Loucy (cell line): ENCODE data around the gene MEGF6.

Source experiments
- CTCF ChIP-seq: fragments of 200-600 bp; sonication (generic); conservative IDR thresholded peaks from 2 replicates; pipeline ENCODE4 v1.5.1; 2014; ENCODE audit warnings: mild to moderate bottlenecking, antibody characterized with exemption, low read length
- EZH2phosphoT487 ChIP-seq: fragments of 200-600 bp; IDR thresholded peaks from 2 replicates; pipeline ENCODE4 v1.6.1; 2018; ENCODE audit warnings: antibody characterized with exemption, mild to moderate bottlenecking, moderate library complexity, borderline replicate concordance

- no peak for TF ChIP-seq CTCF
- no peak for TF ChIP-seq EZH2phosphoT487
These were observed 103.6 kb downstream of the MEGF6 start for GRCh38 chr1:3507636-3508275.
